OCI-LY3 (cell line): ENCODE measurements around the gene EFL1.

Experiments
- EZH2phosphoT487 ChIP-seq: fragments of 200-600 bp; shearing (Covaris generic); IDR thresholded peaks from 2 replicates; pipeline ENCODE4 v1.6.1; 2018; ENCODE audit warnings: antibody characterized with exemption, mixed run types, low read depth
- TF ChIP-seq, protein P1 (sequence below): fragments of 200-600, 300-600 bp; sonication (generic); IDR thresholded peaks from 2 replicates; pipeline ENCODE4 v1.5.1; 2014; ENCODE audit warnings: antibody characterized with exemption, low read length, low read depth

DNA sequence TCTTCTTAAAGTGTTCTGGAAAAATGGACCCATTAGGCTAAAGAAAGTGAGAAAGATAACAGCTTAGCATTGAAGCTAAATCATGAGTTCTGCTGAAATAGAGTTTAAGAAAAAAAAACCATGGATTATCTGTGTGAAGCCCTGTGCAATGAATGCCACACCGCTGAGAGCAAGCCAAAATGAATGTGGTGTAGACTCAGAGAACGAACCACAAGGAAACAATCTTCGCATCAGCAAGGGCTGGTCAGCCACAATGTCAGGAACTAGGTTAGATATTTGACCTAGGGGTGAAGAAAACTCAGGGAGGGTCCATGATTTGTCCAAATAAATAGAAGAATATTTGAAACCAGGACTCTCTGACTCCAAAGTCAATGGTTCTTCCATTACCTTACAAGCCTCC is 125.3 kb downstream of the EFL1 start:
- TF ChIP-seq, protein P1, sequence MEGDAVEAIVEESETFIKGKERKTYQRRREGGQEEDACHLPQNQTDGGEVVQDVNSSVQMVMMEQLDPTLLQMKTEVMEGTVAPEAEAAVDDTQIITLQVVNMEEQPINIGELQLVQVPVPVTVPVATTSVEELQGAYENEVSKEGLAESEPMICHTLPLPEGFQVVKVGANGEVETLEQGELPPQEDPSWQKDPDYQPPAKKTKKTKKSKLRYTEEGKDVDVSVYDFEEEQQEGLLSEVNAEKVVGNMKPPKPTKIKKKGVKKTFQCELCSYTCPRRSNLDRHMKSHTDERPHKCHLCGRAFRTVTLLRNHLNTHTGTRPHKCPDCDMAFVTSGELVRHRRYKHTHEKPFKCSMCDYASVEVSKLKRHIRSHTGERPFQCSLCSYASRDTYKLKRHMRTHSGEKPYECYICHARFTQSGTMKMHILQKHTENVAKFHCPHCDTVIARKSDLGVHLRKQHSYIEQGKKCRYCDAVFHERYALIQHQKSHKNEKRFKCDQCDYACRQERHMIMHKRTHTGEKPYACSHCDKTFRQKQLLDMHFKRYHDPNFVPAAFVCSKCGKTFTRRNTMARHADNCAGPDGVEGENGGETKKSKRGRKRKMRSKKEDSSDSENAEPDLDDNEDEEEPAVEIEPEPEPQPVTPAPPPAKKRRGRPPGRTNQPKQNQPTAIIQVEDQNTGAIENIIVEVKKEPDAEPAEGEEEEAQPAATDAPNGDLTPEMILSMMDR = no peak
- TF ChIP-seq EZH2phosphoT487 = no peak
